T-cell (primary cell): ENCODE results near the gene DAGLB. TPM values are rescaled to one million over a fixed set of nuclear protein-coding genes. Genes with fewer than 3 reads are reported as not detected.

ENCODE experiments used
- ATAC-seq, 4 experiments: fragments of 200-7000 bp in 3 of 4; fragments of 150-1000 bp in 1 of 4; cut with Tn5 transposase; replicated peaks in 1 of 4; 1 replicate in 3 of 4; 2 replicates in 1 of 4; pipeline ENCODE4 v1.10.0; 2021; ENCODE audit warnings: moderate library complexity in 3 of 4, mild to moderate bottlenecking in 2 of 4, moderate number of reproducible peaks in 1 of 4
- CTCF ChIA-PET, 2 donors: fragments of 300-600 bp; sonication (Branson Sonifier 250); formaldehyde crosslinking; loops; one replicate each; lab custom pipeline; 2022; ENCODE audit warnings: antibody characterized with exemption in 2 of 2; lab: Charles Lee
- POLR2A ChIA-PET, 2 donors: fragments of 300-600 bp; sonication (Branson Sonifier 250); formaldehyde crosslinking; loops; one replicate each; lab custom pipeline; 2022; ENCODE audit warnings: antibody characterized with exemption in 2 of 2; lab: Charles Lee
- DNase-seq, 35 experiments: peaks; one replicate each; pipeline versions ENCODE4 v3.0.0 to v3.0.0-alpha.2; 2013 to 2023
- H3K27ac ChIP-seq: one replicate; pipeline ENCODE4 v1.5.1; 2013; ENCODE audit warnings: low read length
- H3K27me3 ChIP-seq, 2 experiments: replicated peaks in 1 of 2; 1 replicate in 1 of 2; 2 replicates in 1 of 2; pipeline versions ENCODE4 v1.6.1 to v1.7.0; 2013; ENCODE audit warnings: low read length in 1 of 2, mixed read lengths in 1 of 2; ENCODE audit not compliant: control insufficient read depth in 2 of 2, insufficient read depth in 2 of 2; ENCODE audit errors: extremely low read depth in 1 of 2
- H3K36me3 ChIP-seq, 2 donors: 1 replicate in 1 of 2; 2 replicates in 1 of 2; pipeline versions ENCODE4 v1.6.1 to v1.7.0; 2013; ENCODE audit warnings: low read length in 1 of 2; ENCODE audit not compliant: control insufficient read depth in 2 of 2, insufficient read depth in 1 of 2; ENCODE audit errors: extremely low read depth in 1 of 2
- H3K4me1 ChIP-seq, 2 experiments: 1 replicate in 1 of 2; 2 replicates in 1 of 2; pipeline versions ENCODE4 v1.6.1 to v1.7.0; 2013; ENCODE audit warnings: low read length in 2 of 2, mixed read lengths in 1 of 2; ENCODE audit not compliant: insufficient read depth in 2 of 2, control insufficient read depth in 1 of 2; ENCODE audit errors: extremely low read depth in 1 of 2
- H3K4me3 ChIP-seq, 2 donors: 1 replicate in 1 of 2; 2 replicates in 1 of 2; pipeline versions ENCODE4 v1.5.1 to v1.7.0; 2013; ENCODE audit warnings: mild to moderate bottlenecking in 2 of 2, low read length in 1 of 2, moderate library complexity in 1 of 2; ENCODE audit not compliant: control insufficient read depth in 1 of 2; ENCODE audit errors: extremely low read depth in 1 of 2
- H3K9me3 ChIP-seq: 2 replicates; pipeline ENCODE4 v1.7.0; 2013
- H3K27ac Mint-ChIP-seq, 2 donors: one replicate each; pipeline ENCODE4 v1.8.0; 2020 to 2021; ENCODE audit warnings: mild to moderate bottlenecking in 2 of 2, mixed read lengths in 2 of 2
- H3K27me3 Mint-ChIP-seq, 2 donors: one replicate each; pipeline ENCODE4 v1.8.0; 2021 to 2022; ENCODE audit warnings: mixed read lengths in 2 of 2
- H3K36me3 Mint-ChIP-seq: one replicate; pipeline ENCODE4 v1.8.0; 2021; ENCODE audit warnings: mixed read lengths
- H3K4me1 Mint-ChIP-seq, 3 donors: one replicate each; pipeline ENCODE4 v1.8.0; 2020 to 2022; ENCODE audit warnings: mixed read lengths in 3 of 3, mild to moderate bottlenecking in 1 of 3
- H3K4me3 Mint-ChIP-seq, 3 donors: one replicate each; pipeline ENCODE4 v1.8.0; 2020 to 2022; ENCODE audit warnings: mild to moderate bottlenecking in 3 of 3, mixed read lengths in 3 of 3, moderate library complexity in 3 of 3
- H3K9me3 Mint-ChIP-seq, 3 donors: one replicate each; pipeline ENCODE4 v1.8.0; 2020 to 2022; ENCODE audit warnings: mixed read lengths in 3 of 3
- WGBS: methylation state at CpG from one replicate; pipeline ENCODE4 v1.1.5; 2013; ENCODE audit warnings: missing lambda C conversion rate; ENCODE audit not compliant: insufficient coverage; 5-methylcytosine and 5-hydroxymethylcytosine counted together
- total RNA-seq, 35 experiments: library from RNA in 6 of 35; stranded (reverse) in 6 of 35; fragments of 120-200 nt in 1 of 35; gene quantifications; one replicate each; pipeline versions ENCODE4 v1.2.1 to v1.2.4 and lab custom pipeline; 2013 to 2026

Gene DAGLB
- total RNA-seq, 5 donors from 2014 or later (not counting 1 experiment from before 2014, with no cell fraction given), result 23.9 to 45.0 (median 38.9) TPM

- ChIA-PET CTCF (no interaction called here), POLR2A (no interaction called here)
- WGBS, result 10% methylated on average over 28 of the region's 29 CpGs
- DNase-seq (peak in 20 of 35 experiments; percentile 5 to 54 (median 18)), ATAC-seq (peak; percentile 21 to 44 (median 36))
- H3K4me1 ChIP-seq, result peaks cover 30 to 33% of the 10 kb centered on the region in 2 experiments
- peaks cover 12 to 26% of the 10 kb centered on the region in 2 donors for H3K36me3 ChIP-seq
- Mint-ChIP-seq H3K9me3 (no peaks in the 10 kb centered on the region), H3K4me1 (peaks cover 38 to 50% (median 42%) of the 10 kb centered on the region in 3 donors), H3K4me3 (peak overlapping the region; percentile 92 to 97 (median 94)), H3K36me3 (peaks cover 29% of the 10 kb centered on the region), H3K27me3 (no peaks in the 10 kb centered on the region), H3K27ac (peak overlapping the region; percentile 96 to 97)
- peak overlapping the region; percentile 98 to 99 for H3K4me3 ChIP-seq
- peak overlapping the region; percentile 67 for H3K27ac ChIP-seq
- no peaks in the 10 kb centered on the region for H3K27me3 ChIP-seq
- no peaks in the 10 kb centered on the region for H3K9me3 ChIP-seq
These were observed 745 bp downstream of the DAGLB start for GRCh38 chr7:6446838-6447580.

GRCh38 chr7:6444516-6445269 lies 3.1 kb downstream of the DAGLB start:
- Histone ChIP-seq H3K9me3 (no peaks in the 10 kb centered on the region), H3K36me3 (peaks cover 12 to 27% of the 10 kb centered on the region in 2 donors), H3K4me3 (no peak overlapping the region), H3K4me1 (peaks cover 32 to 37% of the 10 kb centered on the region in 2 experiments), H3K27ac (no peak overlapping the region), H3K27me3 (no peaks in the 10 kb centered on the region)
- ATAC-seq, result no peak
- Mint-ChIP-seq H3K4me1 (peaks cover 44 to 58% (median 47%) of the 10 kb centered on the region in 3 donors), H3K27ac (no peak overlapping the region), H3K27me3 (no peaks in the 10 kb centered on the region), H3K36me3 (peaks cover 37% of the 10 kb centered on the region), H3K9me3 (no peaks in the 10 kb centered on the region), H3K4me3 (peak overlapping the region in 1 of 3 donors; percentile 71)
- WGBS, result 89% methylated on average over 1 of the region's 13 CpGs
- POLR2A ChIA-PET, result interaction anchor here in 1 of 2 donors (0.6 kb wide), 1 partner anchor 108 kb away, joined by 4 read pairs; no protein-coding TSS in a partner anchor
- no peak for DNase-seq
- CTCF ChIA-PET, result interaction anchor here (0.9 to 1.4 kb wide), 2 partner anchors 8 to 10 kb away, joined by 4 to 12 read pairs; no protein-coding TSS in a partner anchor

- peaks cover 39 to 40% of the 10 kb centered on the region in 2 experiments for H3K4me1 ChIP-seq
- H3K9me3 Mint-ChIP-seq, result no peaks in the 10 kb centered on the region
- DNase-seq, result no peak
- peaks cover 42% of the 10 kb centered on the region for H3K36me3 Mint-ChIP-seq
- no peaks in the 10 kb centered on the region for H3K27me3 ChIP-seq
- 95% methylated on average over 5 of the region's 5 CpGs for WGBS
- H3K27me3 Mint-ChIP-seq, result no peaks in the 10 kb centered on the region
- H3K4me3 Mint-ChIP-seq, result no peak overlapping the region
- peaks cover 56 to 62% (median 60%) of the 10 kb centered on the region in 3 donors for H3K4me1 Mint-ChIP-seq
- no peak overlapping the region for H3K27ac ChIP-seq
- no peaks in the 10 kb centered on the region for H3K9me3 ChIP-seq
- ChIA-PET CTCF (interaction anchor here (0.5 to 0.7 kb wide), 4 partner anchors 20 to 652 kb away, joined by 3 to 10 read pairs (median 3); no protein-coding TSS in a partner anchor), POLR2A (interaction anchor here in 1 of 2 donors (0.6 to 0.7 kb wide), 2 partner anchors 319 to 1669 kb away, joined by 4 to 8 read pairs; no protein-coding TSS in a partner anchor)
- ATAC-seq, result no peak
- no peak overlapping the region for H3K4me3 ChIP-seq
- peaks cover 12 to 27% of the 10 kb centered on the region in 2 donors for H3K36me3 ChIP-seq
- H3K27ac Mint-ChIP-seq, result no peak overlapping the region
These were observed 4.3 kb downstream of the DAGLB start for GRCh38 chr7:6443372-6443941.

GRCh38 chr7:6442114-6442513 lies 5.6 kb downstream of the DAGLB start:
- DNase-seq, result no peak
- Histone ChIP-seq H3K36me3 (peaks cover 12 to 27% of the 10 kb centered on the region in 2 donors), H3K27me3 (no peaks in the 10 kb centered on the region), H3K9me3 (no peaks in the 10 kb centered on the region), H3K4me3 (no peak overlapping the region), H3K4me1 (peaks cover 44 to 48% of the 10 kb centered on the region in 2 experiments), H3K27ac (no peak overlapping the region)
- peak overlapping the region; percentile 1 to 36 for H3K27ac Mint-ChIP-seq
- no peaks in the 10 kb centered on the region for H3K27me3 Mint-ChIP-seq
- peaks cover 64 to 67% (median 66%) of the 10 kb centered on the region in 3 donors for H3K4me1 Mint-ChIP-seq
- CTCF ChIA-PET, result no interaction called here
- H3K4me3 Mint-ChIP-seq, result no peak overlapping the region
- WGBS, result no CpG with 5 or more reads among the region's 10 CpGs
- ATAC-seq, result peak in 1 of 4 experiments; percentile 49
- H3K9me3 Mint-ChIP-seq, result no peaks in the 10 kb centered on the region
- POLR2A ChIA-PET, result no interaction called here
- peaks cover 42% of the 10 kb centered on the region for H3K36me3 Mint-ChIP-seq

GRCh38 chr7:6440381-6440780 lies 7.4 kb downstream of the DAGLB start:
- H3K36me3 ChIP-seq, result peaks cover 10 to 22% of the 10 kb centered on the region in 2 donors
- H3K9me3 Mint-ChIP-seq, result no peaks in the 10 kb centered on the region
- ChIA-PET POLR2A (interaction anchor here in 1 of 2 donors (0.6 kb wide), 2 partner anchors 110 to 614 kb away, joined by 4 read pairs; no protein-coding TSS in a partner anchor), CTCF (interaction anchor here in 1 of 2 donors (0.8 to 0.9 kb wide), 2 partner anchors 10 to 38 kb away, joined by 3 read pairs; no protein-coding TSS in a partner anchor)
- no peak overlapping the region for H3K27ac ChIP-seq
- ATAC-seq, result no peak
- peaks cover 38% of the 10 kb centered on the region for H3K36me3 Mint-ChIP-seq
- no peaks in the 10 kb centered on the region for H3K27me3 Mint-ChIP-seq
- peaks cover 40 to 45% of the 10 kb centered on the region in 2 experiments for H3K4me1 ChIP-seq
- no peaks in the 10 kb centered on the region for H3K27me3 ChIP-seq
- no peak overlapping the region for H3K4me3 ChIP-seq
- H3K27ac Mint-ChIP-seq, result peak overlapping the region in 1 of 2 donors; percentile 83
- DNase-seq, result no peak
- no peak overlapping the region for H3K4me3 Mint-ChIP-seq
- peaks cover 70 to 72% (median 70%) of the 10 kb centered on the region in 3 donors for H3K4me1 Mint-ChIP-seq
- H3K9me3 ChIP-seq, result no peaks in the 10 kb centered on the region
- 100% methylated on average over 3 of the region's 5 CpGs for WGBS
